Ovary (tissue), 9 donors: ENCODE measurements around the gene PROM2. TPM values are rescaled to one million over a fixed set of nuclear protein-coding genes. Genes with fewer than 3 reads are reported as not detected.

Experiments
- DNase-seq, 5 donors: peaks; one replicate each; pipeline ENCODE4 v3.0.0-alpha.2; 2019 to 2020
- H3K27ac ChIP-seq, 2 donors: fragments of 200-600 bp; one replicate each; pipeline versions ENCODE4 v1.5.1 to v1.8.0; 2019 to 2022
- H3K27me3 ChIP-seq: fragments of 200-600 bp; one replicate; pipeline ENCODE4 v1.8.0; 2022
- H3K36me3 ChIP-seq: fragments of 200-600 bp; sonication (generic); one replicate; pipeline ENCODE4 v1.5.1; 2019
- H3K4me1 ChIP-seq: one replicate; pipeline ENCODE4 v1.8.1; 2013; ENCODE audit warnings: mild to moderate bottlenecking, moderate library complexity; ENCODE audit not compliant: insufficient read depth
- H3K4me3 ChIP-seq: fragments of 200-600 bp; sonication (generic); one replicate; pipeline ENCODE4 v1.5.1; 2017
- H3K9me3 ChIP-seq, 2 donors: fragments of 200-600 bp in 1 of 2; sonication (generic) in 1 of 2; one replicate each; pipeline versions ENCODE4 v1.5.1 to v1.8.1; 2013 to 2019; ENCODE audit warnings: mild to moderate bottlenecking in 1 of 2, moderate library complexity in 1 of 2
- CTCF ChIP-seq, 3 donors: fragments of 450-650 bp in 2 of 3; fragments of 200-600 bp in 1 of 3; IDR thresholded peaks; one replicate each; pipeline versions ENCODE4 v1.5.1 to v1.8.0; 2016 to 2022; ENCODE audit warnings: antibody characterized with exemption in 3 of 3, mild to moderate bottlenecking in 1 of 3
- EP300 ChIP-seq: sonication (generic); formaldehyde crosslinking; IDR thresholded peaks from one replicate; pipeline ENCODE4 v1.6.1; 2017; ENCODE audit warnings: antibody characterized with exemption
- POLR2A ChIP-seq: fragments of 450-650 bp; IDR thresholded peaks from one replicate; pipeline ENCODE4 v1.6.1; 2017; ENCODE audit warnings: antibody characterized with exemption, mild to moderate bottlenecking, moderate library complexity
- WGBS, 3 donors: extraction: QIAGEN DNeasy Blood & Tissue Kit in 1 of 3; methylation state at CpG; one replicate each; pipeline versions ENCODE4 v1.1.5 to v1.1.7; 2013 to 2017; 5-methylcytosine and 5-hydroxymethylcytosine counted together
- intact Hi-C, 4 donors: fragments of 100-400 bp; cut with DNase I; formaldehyde crosslinking; loops; one replicate each; pipeline versions ENCODE4 v1.11.0 to v1.15.1; 2022 to 2023
- polyA plus RNA-seq, 2 donors: library from polyadenylated mRNA; stranded (reverse); fragments of 200-250 nt in 1 of 2; fragments of 350-450 nt in 1 of 2; fragmentation: Illumina TruSeq in 1 of 2; extraction: RNeasy Lipid Tissue Mini Kit (QIAGEN cat#74804) in 1 of 2; gene quantifications; one replicate each; pipeline ENCODE4 v1.2.3, GENCODE V29; 2013 to 2014
- total RNA-seq, 7 donors: library from RNA; depleted of rRNA in 2 of 7; stranded (reverse); fragments of >200 nt in 2 of 7; fragmentation: NEBNext Ultra II Directional in 3 of 7; extraction: Animal tissue kit (Norgen Biotek cat#: 25700) in 3 of 7; gene quantifications; one replicate each; pipeline versions ENCODE4 v1.1.0 to v1.2.4, GENCODE V29; 2016 to 2023
- donor health status: DM: no; HTN: no; CAD: no; lungs with moderate emphysema.
- donor health status: DM: no; HTN: no; CAD: no.
- donor health status: Bipolar disorder and iron deficiency.
- donor health status: DM: yes; HTN: yes; CAD: no.
- donor health status: DM: no; HTN: no; CAD: no.
- donor health status: DM: yes; HTN: yes; CAD: no.

PROM2 gene
- total and polyA plus RNA-seq, 9 donors = 0.37 to 5.1 (median 3.4) TPM

- Histone ChIP-seq H3K4me3 (no peak overlapping the region), H3K9me3 (no peaks in the 10 kb centered on the region), H3K27me3 (no peaks in the 10 kb centered on the region), H3K36me3 (no peaks in the 10 kb centered on the region), H3K27ac (no peak overlapping the region), H3K4me1 (no peaks in the 10 kb centered on the region)
- no peak for DNase-seq
- intact Hi-C loops = no loop called here
- TF ChIP-seq CTCF (IDR thresholded peaks at IDR 0.05) (no peak), POLR2A (no peak), EP300 (no peak)
- WGBS, 3 donors = 83 to 91% (median 88%) methylated on average over 9 of the region's 9 CpGs
Measured at GRCh38 chr2:95298486-95299111, 24.4 kb downstream of the PROM2 start.

GRCh38 chr2:95299961-95300360 lies 25.7 kb downstream of the PROM2 start:
- intact Hi-C loops = no loop called here
- no peak for TF ChIP-seq EP300
- no peak for TF ChIP-seq CTCF (IDR thresholded peaks at IDR 0.05)
- TF ChIP-seq POLR2A = no peak
- no peaks in the 10 kb centered on the region for H3K27me3 ChIP-seq
- H3K4me3 ChIP-seq = no peak overlapping the region
- DNase-seq = no peak
- H3K9me3 ChIP-seq = no peaks in the 10 kb centered on the region
- H3K4me1 ChIP-seq = no peaks in the 10 kb centered on the region
- no peak overlapping the region for H3K27ac ChIP-seq
- no peaks in the 10 kb centered on the region for H3K36me3 ChIP-seq
- 31 to 45% (median 37%) methylated on average over 9 of the region's 9 CpGs for WGBS, 3 donors

GRCh38 chr2:95300450-95300849 lies 26.2 kb downstream of the PROM2 start:
- DNase-seq = no peak
- H3K4me1 ChIP-seq = no peaks in the 10 kb centered on the region
- H3K27me3 ChIP-seq = no peaks in the 10 kb centered on the region
- intact Hi-C loops = no loop called here
- 13 to 23% (median 17%) methylated on average over 11 of the region's 11 CpGs for WGBS, 3 donors
- H3K9me3 ChIP-seq = no peaks in the 10 kb centered on the region
- no peak overlapping the region for H3K27ac ChIP-seq
- no peak overlapping the region for H3K4me3 ChIP-seq
- H3K36me3 ChIP-seq = no peaks in the 10 kb centered on the region
- TF ChIP-seq EP300 = no peak
- TF ChIP-seq POLR2A = no peak
- no peak for TF ChIP-seq CTCF (IDR thresholded peaks at IDR 0.05)

GRCh38 chr2:95301186-95301585 lies 26.9 kb downstream of the PROM2 start:
- TF ChIP-seq EP300 (no peak), POLR2A (no peak), CTCF (IDR thresholded peaks at IDR 0.05) (no peak)
- Histone ChIP-seq H3K27ac (no peak overlapping the region), H3K4me1 (no peaks in the 10 kb centered on the region), H3K4me3 (no peak overlapping the region), H3K9me3 (no peaks in the 10 kb centered on the region), H3K36me3 (no peaks in the 10 kb centered on the region), H3K27me3 (no peaks in the 10 kb centered on the region)
- no peak for DNase-seq
- 78 to 90% (median 80%) methylated on average over 4 of the region's 4 CpGs for WGBS, 3 donors
- intact Hi-C loops = no loop called here
